NCI-H510A treated with DMSO at 0.1 percent for 48 hours (cell line): ENCODE results near the gene TRAP1.
"Not testable (repeated sequence)": the region's sequence is repeated elsewhere in the genome, so short reads cannot be mapped to it uniquely, and the experiment has no call there.

ENCODE experiments used
- DNase-seq: peaks from one replicate; lab custom pipeline; 2025; lab: John Stamatoyannopoulos, UW

Gene TRAP1

DNA sequence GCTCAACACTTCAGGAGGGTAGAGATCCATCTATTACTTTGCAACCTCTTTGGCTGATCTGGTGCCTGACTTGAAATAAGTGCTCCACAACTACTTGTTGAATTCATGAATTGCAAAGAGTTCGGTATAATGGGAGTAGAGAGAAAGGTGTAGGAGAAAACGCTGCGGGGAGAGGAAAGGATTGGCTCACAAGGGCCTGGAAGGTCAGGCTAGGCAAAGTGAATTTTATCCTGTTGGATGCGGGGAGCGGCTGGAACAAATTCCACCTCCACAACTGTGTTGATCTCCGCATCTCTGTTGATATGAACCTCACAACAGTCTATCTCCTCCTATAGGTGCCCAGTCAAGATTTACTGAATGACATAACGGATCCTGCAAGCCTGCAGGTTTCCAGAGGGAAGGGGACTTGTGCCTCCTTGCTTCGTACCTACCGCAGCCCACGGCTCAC, 106.6 kb downstream of the TRAP1 start:
- no peak for DNase-seq

DNA sequence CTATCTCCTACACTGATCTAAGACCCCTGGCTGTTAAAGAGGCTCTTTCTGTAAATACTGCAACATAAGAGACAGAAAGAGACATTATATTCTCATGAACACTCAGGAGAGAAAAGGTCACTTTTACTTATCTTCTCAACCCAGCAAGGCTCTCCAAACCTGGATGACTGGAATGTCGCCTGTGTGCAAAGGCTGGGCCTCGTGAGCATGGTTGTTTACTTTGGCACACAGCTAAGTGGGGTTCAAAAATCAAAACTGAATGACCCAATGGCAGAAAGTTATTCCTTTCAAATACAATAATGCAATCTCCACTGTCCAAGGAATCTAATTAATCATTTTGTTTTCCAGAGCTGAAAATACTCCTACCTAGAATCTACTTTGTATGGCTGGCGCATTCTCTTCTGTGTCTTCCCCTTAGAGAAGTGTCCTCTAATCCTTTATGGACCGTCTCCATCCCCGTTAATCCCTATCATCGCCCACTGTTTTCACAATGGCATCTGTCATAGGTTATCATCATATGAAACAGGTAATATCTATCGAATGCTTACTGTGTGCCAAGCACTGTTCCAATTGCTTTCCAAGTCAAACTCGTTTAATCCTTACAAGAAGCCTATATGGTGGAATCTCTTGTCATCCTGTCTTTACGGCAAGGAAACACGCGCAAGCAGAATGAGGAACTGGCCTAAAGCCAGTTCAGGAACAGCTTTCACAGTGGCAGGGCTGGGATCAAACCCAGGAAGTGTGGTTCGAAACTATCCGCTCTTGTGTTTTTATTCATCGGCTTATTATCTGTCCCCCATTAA, 107.2 kb downstream of the TRAP1 start:
- DNase-seq, result no peak

DNA sequence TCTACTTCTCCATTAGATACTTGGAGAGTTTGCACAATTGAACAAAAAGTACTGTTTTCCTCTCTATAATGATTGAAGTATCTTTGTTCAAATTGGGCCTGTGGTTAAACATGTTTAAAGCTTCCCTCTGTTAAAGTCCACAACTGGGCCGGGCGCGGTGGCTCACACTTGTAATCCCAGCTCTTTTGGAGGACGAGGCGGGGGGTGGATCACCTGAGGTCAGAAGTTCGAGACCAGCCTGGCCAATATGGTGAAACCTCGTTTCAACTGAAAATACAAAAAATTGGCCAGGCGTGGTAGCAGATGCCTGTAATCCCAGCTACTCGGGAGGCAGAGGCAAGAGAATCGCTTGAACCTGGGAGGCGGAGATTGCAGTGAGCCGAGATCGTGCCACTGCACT, 108.3 kb downstream of the TRAP1 start:
- DNase-seq, result not testable (repeated sequence)

DNA sequence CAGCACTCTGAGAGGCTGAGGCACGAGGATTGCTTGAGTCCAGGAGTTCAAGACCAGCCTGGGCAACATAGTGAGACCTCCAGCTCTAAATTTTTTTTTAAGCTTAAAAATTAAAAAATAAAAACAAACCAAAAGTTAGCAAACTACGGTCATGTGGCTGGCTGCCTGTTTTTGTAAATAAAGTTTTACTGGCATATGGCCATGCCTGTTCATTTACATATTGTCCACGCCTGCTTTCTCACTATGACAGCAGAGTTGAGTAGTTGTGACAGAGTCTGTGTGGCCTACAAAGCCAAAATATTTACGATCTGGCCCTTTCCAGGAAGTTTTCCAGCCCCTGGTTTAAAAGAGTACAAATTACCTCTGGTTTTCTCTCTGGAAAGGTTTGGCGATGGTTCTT, 109.3 kb downstream of the TRAP1 start:
- DNase-seq, result no peak
